Liver (tissue), 9 donors: ENCODE data around the gene MND1. TPM values are rescaled to one million over a fixed set of nuclear protein-coding genes. Genes with fewer than 3 reads are reported as not detected.

Source experiments
- DNase-seq: peaks from one replicate; pipeline ENCODE4 v3.0.0-alpha.2; 2017; ENCODE audit warnings: low spot score
- H3K27ac ChIP-seq, 2 donors: one replicate each; pipeline ENCODE4 v1.7.0; 2013; ENCODE audit warnings: inconsistent platforms in 2 of 2, low read length in 2 of 2, control low read depth in 1 of 2, low read depth in 1 of 2, mild to moderate bottlenecking in 1 of 2
- H3K27me3 ChIP-seq, 4 donors: one replicate each; pipeline versions ENCODE4 v1.6.1 to v1.7.0; 2013; ENCODE audit warnings: low read length in 3 of 4, inconsistent platforms in 1 of 4, mild to moderate bottlenecking in 1 of 4, moderate library complexity in 1 of 4; ENCODE audit not compliant: control insufficient read depth in 4 of 4, insufficient read depth in 4 of 4
- H3K36me3 ChIP-seq, 4 donors: one replicate each; pipeline versions ENCODE4 v1.6.1 to v1.7.0; 2013; ENCODE audit warnings: low read length in 3 of 4, mild to moderate bottlenecking in 3 of 4, low read depth in 1 of 4, moderate library complexity in 1 of 4; ENCODE audit not compliant: control insufficient read depth in 4 of 4, insufficient read depth in 3 of 4
- H3K4me1 ChIP-seq, 4 donors: one replicate each; pipeline versions ENCODE4 v1.6.1 to v1.7.0; 2013; ENCODE audit warnings: low read length in 3 of 4, mild to moderate bottlenecking in 3 of 4, moderate library complexity in 1 of 4; ENCODE audit not compliant: control insufficient read depth in 4 of 4, insufficient read depth in 4 of 4
- H3K4me3 ChIP-seq, 3 donors: one replicate each; pipeline versions ENCODE4 v1.6.1 to v1.7.0; 2013; ENCODE audit warnings: low read length in 3 of 3, control low read depth in 1 of 3, low read depth in 1 of 3, mild to moderate bottlenecking in 1 of 3
- H3K9ac ChIP-seq, 2 donors: one replicate each; pipeline ENCODE4 v1.7.0; 2013; ENCODE audit warnings: low read length in 2 of 2, mild to moderate bottlenecking in 2 of 2, moderate library complexity in 2 of 2, control low read depth in 1 of 2, low read depth in 1 of 2
- H3K9me3 ChIP-seq, 4 donors: one replicate each; pipeline versions ENCODE4 v1.6.1 to v1.7.0; 2013; ENCODE audit warnings: low read length in 3 of 4; ENCODE audit not compliant: control insufficient read depth in 4 of 4
- CTCF ChIP-seq: fragments of 150-350 bp; IDR thresholded peaks from 2 replicates; pipeline ENCODE4 v1.5.1; 2017; ENCODE audit warnings: improper control_type of control experiment, low read depth, low read length; ENCODE audit not compliant: missing input control
- FOXA2 ChIP-seq: IDR thresholded peaks from 2 replicates; pipeline ENCODE4 v1.6.1; 2016; ENCODE audit warnings: antibody characterized with exemption
- GABPA ChIP-seq, 2 donors: IDR thresholded peaks in 1 of 2; conservative IDR thresholded peaks in 1 of 2; 2 replicates each; pipeline ENCODE4 v1.6.1; 2016; ENCODE audit warnings: antibody characterized with exemption in 2 of 2, mild to moderate bottlenecking in 1 of 2, moderate library complexity in 1 of 2
- HNF4A ChIP-seq, 2 donors: conservative IDR thresholded peaks; 2 replicates each; pipeline ENCODE4 v1.6.1; 2016; ENCODE audit warnings: antibody characterized with exemption in 2 of 2, mild to moderate bottlenecking in 2 of 2
- HNF4G ChIP-seq: IDR thresholded peaks from 2 replicates; pipeline ENCODE4 v1.6.1; 2016; ENCODE audit warnings: antibody characterized with exemption
- JUND ChIP-seq, 2 donors: IDR thresholded peaks; 2 replicates each; pipeline ENCODE4 v1.6.1; 2016; ENCODE audit warnings: antibody characterized with exemption in 2 of 2
- MAX ChIP-seq: IDR thresholded peaks from 2 replicates; pipeline ENCODE4 v1.6.1; 2016; ENCODE audit warnings: antibody characterized with exemption
- RAD21 ChIP-seq, 2 donors: IDR thresholded peaks; 2 replicates each; pipeline ENCODE4 v1.6.1; 2016; ENCODE audit warnings: antibody characterized with exemption in 2 of 2, mild to moderate bottlenecking in 2 of 2
- REST ChIP-seq: IDR thresholded peaks from 2 replicates; pipeline ENCODE4 v1.6.1; 2016; ENCODE audit warnings: antibody characterized with exemption, mild to moderate bottlenecking
- RXRA ChIP-seq, 2 donors: IDR thresholded peaks; 2 replicates each; pipeline ENCODE4 v1.6.1; 2017 to 2018; ENCODE audit warnings: antibody characterized with exemption in 2 of 2, mild to moderate bottlenecking in 1 of 2
- SP1 ChIP-seq: IDR thresholded peaks from 2 replicates; pipeline ENCODE4 v1.6.1; 2018; ENCODE audit warnings: antibody characterized with exemption, mild to moderate bottlenecking
- TAF1 ChIP-seq: conservative IDR thresholded peaks from 2 replicates; pipeline ENCODE4 v1.6.1; 2016; ENCODE audit warnings: antibody characterized with exemption, mild to moderate bottlenecking
- YY1 ChIP-seq: IDR thresholded peaks from 2 replicates; pipeline ENCODE4 v1.6.1; 2016; ENCODE audit warnings: antibody characterized with exemption, mild to moderate bottlenecking
- ZBTB33 ChIP-seq: IDR thresholded peaks from 2 replicates; pipeline ENCODE4 v1.6.1; 2016; ENCODE audit warnings: antibody characterized with exemption
- WGBS: extraction: QIAGEN DNeasy Blood & Tissue Kit; methylation state at CpG from one replicate; pipeline ENCODE4 v1.1.7; 2013; 5-methylcytosine and 5-hydroxymethylcytosine counted together
- polyA plus RNA-seq, 2 donors: library from polyadenylated mRNA; stranded (reverse) in 1 of 2; unstranded in 1 of 2; fragments of 200-250 nt in 1 of 2; fragments of >200 nt in 1 of 2; fragmentation: Nextera tagmentation in 1 of 2; extraction: Ambion mirVana in 1 of 2; gene quantifications; one replicate each; pipeline versions ENCODE4 v1.2.1 to v1.2.3, GENCODE V29; 2013 to 2015
- total RNA-seq, 2 donors: library from RNA; depleted of rRNA; stranded (reverse); fragments of >200 nt; gene quantifications; one replicate each; pipeline ENCODE4 v1.2.3, GENCODE V29; 2014
- donor health status: healthy.
- donor health status: healthy.
- donor health status: healthy.
- donor health status: healthy.
- donor health status: healthy.

The MND1 gene
- total and polyA plus RNA-seq, 4 donors: 0.17 to 2.5 (median 0.42) TPM

GRCh38 chr4:153326513-153326912, 18.0 kb upstream of the MND1 start:
- 83% methylated on average over 11 of the region's 11 CpGs for WGBS
- H3K36me3 ChIP-seq: peaks cover 0 to 4% (median 4%) of the 10 kb centered on the region in 4 donors
- no peaks in the 10 kb centered on the region for H3K27me3 ChIP-seq
- H3K4me1 ChIP-seq: no peaks in the 10 kb centered on the region
- no peaks in the 10 kb centered on the region for H3K9me3 ChIP-seq
- H3K27ac ChIP-seq: no peak overlapping the region
- DNase-seq: no peak
- TF ChIP-seq RAD21 (IDR thresholded peaks at IDR 0.05): no peak
- TF ChIP-seq HNF4A (conservative IDR thresholded peaks at IDR 0.05): no peak
- no peak for TF ChIP-seq SP1
- TF ChIP-seq HNF4G: no peak
- TF ChIP-seq FOXA2: no peak
- TF ChIP-seq REST: no peak
- no peak for TF ChIP-seq TAF1
- TF ChIP-seq JUND (IDR thresholded peaks at IDR 0.05): no peak
- TF ChIP-seq YY1: no peak
- TF ChIP-seq ZBTB33: no peak
- no peak overlapping the region for H3K9ac ChIP-seq
- H3K4me3 ChIP-seq: no peak overlapping the region

GRCh38 chr4:153327247-153327646, 17.2 kb upstream of the MND1 start:
- TF ChIP-seq MAX: no peak
- TF ChIP-seq SP1: no peak
- TF ChIP-seq HNF4A (conservative IDR thresholded peaks at IDR 0.05): no peak
- TF ChIP-seq GABPA (IDR thresholded peaks at IDR 0.05 in 1 of 2, conservative IDR thresholded peaks at IDR 0.05 in 1 of 2): no peak
- no peak for TF ChIP-seq RAD21 (IDR thresholded peaks at IDR 0.05)
- no peak for TF ChIP-seq YY1
- TF ChIP-seq HNF4G: no peak
- TF ChIP-seq RXRA (IDR thresholded peaks at IDR 0.05): no peak
- no peak for TF ChIP-seq CTCF
- no peak for TF ChIP-seq ZBTB33
- no peak for TF ChIP-seq TAF1

More at GRCh38 chr4:153327247-153327646, 17.2 kb upstream of the MND1 start:
- Histone ChIP-seq H3K27me3 (no peaks in the 10 kb centered on the region), H3K4me3 (no peak overlapping the region), H3K4me1 (no peaks in the 10 kb centered on the region), H3K36me3 (peaks cover 0 to 4% (median 4%) of the 10 kb centered on the region in 4 donors), H3K9ac (no peak overlapping the region), H3K9me3 (no peaks in the 10 kb centered on the region), H3K27ac (no peak overlapping the region)
- DNase-seq: no peak
- WGBS: 94% methylated on average over 1 of the region's 1 CpG
